ENCODE results near the gene LGR5. TPM values are rescaled to one million over a fixed set of nuclear protein-coding genes. Genes with fewer than 3 reads are reported as not detected.
"Not testable (repeated sequence)": the region's sequence is repeated elsewhere in the genome, so short reads cannot be mapped to it uniquely, and the experiment has no call there.

The LGR5 gene
- total and polyA plus RNA-seq, 2 donors (not counting 1 experiment from before 2014, with no cell fraction given): not detected

GRCh38 chr12:71552728-71553501 lies 113.3 kb downstream of the LGR5 start:
- no peak for TF ChIP-seq CTCF (conservative IDR thresholded peaks at IDR 0.05 in 1 of 2, IDR thresholded peaks at IDR 0.05 in 1 of 2; ENCODE audit: low read depth in 1 of 2, low read length in 2 of 2)
- no peak for TF ChIP-seq EZH2 (IDR thresholded peaks at IDR 0.05; ENCODE audit: low read length, missing control alignments)

GRCh38 chr12:71555191-71555590 lies 115.6 kb downstream of the LGR5 start:
- H3K4me3 ChIP-seq (replicated peaks in 1 of 4; ENCODE audit: control extremely low read depth in 1 of 4, insufficient read depth in 1 of 4, low read depth in 3 of 4, low read length in 4 of 4): no peak overlapping the region
- TF ChIP-seq EZH2 (IDR thresholded peaks at IDR 0.05; ENCODE audit: low read length, missing control alignments) (no peak), CTCF (conservative IDR thresholded peaks at IDR 0.05 in 1 of 2, IDR thresholded peaks at IDR 0.05 in 1 of 2; ENCODE audit: low read depth in 1 of 2, low read length in 2 of 2) (no peak)
- no peaks in the 10 kb centered on the region for H3K9me3 ChIP-seq (ENCODE audit: control insufficient read depth, insufficient read depth, low read depth, low read length)
- H3K36me3 ChIP-seq (ENCODE audit: control insufficient read depth, insufficient read depth, low read length): no peaks in the 10 kb centered on the region
- H3K27me3 ChIP-seq (ENCODE audit: control insufficient read depth, insufficient read depth, low read length): no peaks in the 10 kb centered on the region
- no peak overlapping the region for H3K9ac ChIP-seq (ENCODE audit: insufficient read depth, low read length)
- DNase-seq (ENCODE audit: low read depth in 2 of 2): no peak
- H4K20me1 ChIP-seq (ENCODE audit: control insufficient read depth, extremely low read depth, insufficient read depth, low read length): no peaks in the 10 kb centered on the region
- no peak overlapping the region for H3K27ac ChIP-seq (ENCODE audit: insufficient read depth, low read length)
- H2AFZ ChIP-seq (ENCODE audit: low read length): no peak overlapping the region
- no peak overlapping the region for H3K4me2 ChIP-seq (ENCODE audit: extremely low read depth, insufficient read depth, low read length)
- H3K4me1 ChIP-seq (ENCODE audit: control insufficient read depth, extremely low read depth, insufficient read depth, low read length): peaks cover 7% of the 10 kb centered on the region
- no peaks in the 10 kb centered on the region for H3K79me2 ChIP-seq (ENCODE audit: control insufficient read depth, insufficient read depth, low read length)

More at GRCh38 chr12:71552728-71553501, 113.3 kb downstream of the LGR5 start:
- no peaks in the 10 kb centered on the region for H4K20me1 ChIP-seq (ENCODE audit: control insufficient read depth, extremely low read depth, insufficient read depth, low read length)
- no peak overlapping the region for H3K4me3 ChIP-seq (replicated peaks in 1 of 4; ENCODE audit: control extremely low read depth in 1 of 4, insufficient read depth in 1 of 4, low read depth in 3 of 4, low read length in 4 of 4)
- H3K79me2 ChIP-seq (ENCODE audit: control insufficient read depth, insufficient read depth, low read length): no peaks in the 10 kb centered on the region
- DNase-seq (ENCODE audit: low read depth in 2 of 2): no peak
- H3K4me1 ChIP-seq (ENCODE audit: control insufficient read depth, extremely low read depth, insufficient read depth, low read length): peaks cover 7% of the 10 kb centered on the region
- H3K9ac ChIP-seq (ENCODE audit: insufficient read depth, low read length): no peak overlapping the region
- no peak overlapping the region for H3K4me2 ChIP-seq (ENCODE audit: extremely low read depth, insufficient read depth, low read length)
- no peaks in the 10 kb centered on the region for H3K36me3 ChIP-seq (ENCODE audit: control insufficient read depth, insufficient read depth, low read length)
- no peak overlapping the region for H2AFZ ChIP-seq (ENCODE audit: low read length)
- H3K27me3 ChIP-seq (ENCODE audit: control insufficient read depth, insufficient read depth, low read length): no peaks in the 10 kb centered on the region
- no peaks in the 10 kb centered on the region for H3K9me3 ChIP-seq (ENCODE audit: control insufficient read depth, insufficient read depth, low read depth, low read length)
- H3K27ac ChIP-seq (ENCODE audit: insufficient read depth, low read length): no peak overlapping the region

DNA sequence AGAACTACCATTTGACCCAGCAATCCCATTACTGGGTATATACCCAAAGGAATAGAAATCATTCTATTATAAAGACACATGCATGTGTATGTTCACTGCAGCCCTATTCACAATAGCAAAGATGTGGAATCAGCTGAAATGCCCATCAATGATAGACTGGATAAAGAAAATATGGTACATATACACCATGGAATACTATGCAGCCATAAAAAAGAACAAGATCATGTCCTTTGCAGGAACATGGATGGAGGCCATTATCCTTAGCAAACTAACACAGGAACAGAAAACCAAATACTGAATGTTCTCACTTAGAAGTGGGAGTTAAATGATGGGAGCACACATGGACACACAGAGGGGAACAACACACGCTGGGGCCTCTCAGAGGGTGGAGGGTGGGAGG lies 116.2 kb downstream of the LGR5 start:
- H3K36me3 ChIP-seq (ENCODE audit: control insufficient read depth, insufficient read depth, low read length); H3K9ac ChIP-seq (ENCODE audit: insufficient read depth, low read length); H3K4me3 ChIP-seq (replicated peaks in 1 of 4; ENCODE audit: control extremely low read depth in 1 of 4, insufficient read depth in 1 of 4, low read depth in 3 of 4, low read length in 4 of 4); H3K9me3 ChIP-seq (ENCODE audit: control insufficient read depth, insufficient read depth, low read depth, low read length); H3K79me2 ChIP-seq (ENCODE audit: control insufficient read depth, insufficient read depth, low read length); H4K20me1 ChIP-seq (ENCODE audit: control insufficient read depth, extremely low read depth, insufficient read depth, low read length); H3K4me1 ChIP-seq (ENCODE audit: control insufficient read depth, extremely low read depth, insufficient read depth, low read length); H2AFZ ChIP-seq (ENCODE audit: low read length); DNase-seq (ENCODE audit: low read depth in 2 of 2); H3K4me2 ChIP-seq (ENCODE audit: extremely low read depth, insufficient read depth, low read length); H3K27ac ChIP-seq (ENCODE audit: insufficient read depth, low read length); H3K27me3 ChIP-seq (ENCODE audit: control insufficient read depth, insufficient read depth, low read length): not testable (repeated sequence)
